ENCODE results near the gene ACBD6.
A peak's percentile ranks its signal among the peaks of the same experiment; 100 is the strongest.

ACBD6 gene

GRCh38 chr1:180392427-180393145 is 109.8 kb downstream of the ACBD6 start:
- in situ Hi-C loops (cut with HindIII; ENCODE audit: low sequenced_read_pairs): no loop called here
- H3K4me3 ChIP-seq (ENCODE audit: low read depth, low read length): no peak overlapping the region
- no peak for TF ChIP-seq CTCF (IDR thresholded peaks at IDR 0.05; ENCODE audit: low read depth, low read length)
- no peak for DNase-seq (ENCODE audit: low read depth, low spot score)

- H3K4me3 ChIP-seq (ENCODE audit: low read depth, low read length): no peak overlapping the region
- no peak for DNase-seq (ENCODE audit: low read depth, low spot score)
- in situ Hi-C loops (cut with HindIII; ENCODE audit: low sequenced_read_pairs): no loop called here
- TF ChIP-seq CTCF (IDR thresholded peaks at IDR 0.05; ENCODE audit: low read depth, low read length): no peak
Observed at GRCh38 chr1:180392020-180392419, 110.4 kb downstream of the ACBD6 start.

- TF ChIP-seq CTCF (IDR thresholded peaks at IDR 0.05; ENCODE audit: low read depth, low read length): no peak
- DNase-seq (ENCODE audit: low read depth, low spot score): no peak
- no peak overlapping the region for H3K4me3 ChIP-seq (ENCODE audit: low read depth, low read length)
- in situ Hi-C loops (cut with HindIII; ENCODE audit: low sequenced_read_pairs): no loop called here
Observed at GRCh38 chr1:180387413-180387812, 115.0 kb downstream of the ACBD6 start.

- in situ Hi-C loops (cut with HindIII; ENCODE audit: low sequenced_read_pairs): no loop called here
- DNase-seq (ENCODE audit: low read depth, low spot score): peak; percentile 9
- no peak overlapping the region for H3K4me3 ChIP-seq (ENCODE audit: low read depth, low read length)
- no peak for TF ChIP-seq CTCF (IDR thresholded peaks at IDR 0.05; ENCODE audit: low read depth, low read length)
Observed at GRCh38 chr1:180386745-180387367, 115.5 kb downstream of the ACBD6 start.

GRCh38 chr1:180385144-180385543 is 117.2 kb downstream of the ACBD6 start:
- in situ Hi-C loops (cut with HindIII; ENCODE audit: low sequenced_read_pairs): no loop called here
- no peak overlapping the region for H3K4me3 ChIP-seq (ENCODE audit: low read depth, low read length)
- TF ChIP-seq CTCF (IDR thresholded peaks at IDR 0.05; ENCODE audit: low read depth, low read length): no peak
- no peak for DNase-seq (ENCODE audit: low read depth, low spot score)

- TF ChIP-seq CTCF (IDR thresholded peaks at IDR 0.05; ENCODE audit: low read depth, low read length): no peak
- DNase-seq (ENCODE audit: low read depth, low spot score): no peak
- in situ Hi-C loops (cut with HindIII; ENCODE audit: low sequenced_read_pairs): no loop called here
- no peak overlapping the region for H3K4me3 ChIP-seq (ENCODE audit: low read depth, low read length)
Observed at GRCh38 chr1:180384286-180385005, 117.9 kb downstream of the ACBD6 start.

Data from astrocyte of the spinal cord (primary cell).